ENCODE results near the gene SLCO4A1.

SLCO4A1 gene

DNA sequence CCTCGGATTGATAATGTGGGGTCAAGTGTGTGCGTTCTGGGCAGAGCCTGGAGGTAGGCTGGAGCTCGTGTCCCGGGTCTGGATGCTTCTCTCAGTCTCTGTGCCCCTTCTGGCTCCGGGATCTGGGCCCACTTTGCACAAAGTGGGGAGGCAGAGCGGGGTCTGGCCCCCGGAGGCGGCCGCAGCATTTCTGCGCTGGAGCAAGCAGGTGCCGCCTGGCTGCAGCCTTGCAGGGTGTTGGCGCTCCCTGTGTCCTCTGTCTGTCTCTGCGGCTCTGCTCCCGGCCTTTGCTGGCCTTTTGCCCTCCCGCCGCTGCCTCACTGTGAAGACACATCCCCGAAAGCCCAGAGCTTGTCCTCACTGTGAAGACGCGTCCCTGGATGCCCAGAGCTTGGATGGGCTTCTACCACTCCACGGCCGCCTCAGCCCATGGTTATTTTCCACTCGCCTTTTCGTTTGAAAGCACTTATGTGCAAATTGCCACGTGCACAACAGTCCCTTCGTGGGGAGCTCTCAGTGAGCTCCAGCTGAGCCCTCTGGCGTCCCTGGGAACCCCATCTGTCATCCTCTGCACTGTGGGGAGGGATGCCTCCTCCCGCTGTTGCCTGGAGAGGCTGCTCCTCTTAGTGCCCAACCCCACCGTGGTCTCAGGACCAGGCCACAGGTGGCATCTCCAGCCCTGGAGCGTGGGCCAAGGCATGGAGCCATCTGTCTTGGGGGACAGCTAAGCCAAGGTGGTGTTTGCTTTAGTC is 17.4 kb downstream of the SLCO4A1 start:
- no peak overlapping the region for H3K4me3 ChIP-seq
- peak overlapping the region in 1 of 21 experiments; percentile 9 for H3K27ac ChIP-seq

DNA sequence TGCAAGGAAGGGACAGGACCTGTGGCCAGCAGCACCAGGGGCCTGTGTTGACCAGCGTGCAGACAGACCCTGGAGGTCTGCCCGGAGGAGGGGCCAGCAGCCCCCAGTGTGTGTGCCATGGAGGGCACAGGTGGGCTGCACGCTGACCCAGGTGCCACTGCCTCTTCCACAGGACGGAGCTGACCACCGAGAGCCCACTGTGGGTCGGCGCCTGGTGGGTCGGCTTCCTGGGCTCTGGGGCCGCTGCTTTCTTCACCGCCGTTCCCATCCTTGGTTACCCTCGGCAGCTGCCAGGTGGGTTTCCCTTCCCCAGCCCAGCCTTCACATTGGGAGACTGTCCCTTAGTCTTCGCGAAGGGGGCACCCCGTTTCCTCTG is 17.9 kb downstream of the SLCO4A1 start:
- Histone ChIP-seq H3K27ac (no peak overlapping the region), H3K4me3 (no peak overlapping the region)

DNA sequence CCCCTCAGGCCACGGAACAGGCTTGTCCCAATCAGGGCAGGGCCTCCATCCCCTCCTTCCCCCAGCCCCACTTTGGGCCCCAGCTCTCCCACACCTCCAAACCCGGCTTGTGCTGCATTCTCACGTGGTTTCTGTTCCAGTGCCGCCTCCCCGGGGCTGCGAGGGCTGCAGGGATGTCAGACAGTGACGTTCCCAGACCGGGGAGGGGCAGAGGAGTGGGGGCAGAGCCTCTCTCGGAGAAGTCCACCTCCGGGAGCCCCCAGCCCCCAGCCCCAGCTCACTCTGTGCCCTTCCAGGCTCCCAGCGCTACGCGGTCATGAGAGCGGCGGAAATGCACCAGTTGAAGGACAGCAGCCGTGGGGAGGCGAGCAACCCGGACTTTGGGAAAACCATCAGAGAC is 18.5 kb downstream of the SLCO4A1 start:
- Histone ChIP-seq H3K27ac (no peak overlapping the region), H3K4me3 (no peak overlapping the region)

DNA sequence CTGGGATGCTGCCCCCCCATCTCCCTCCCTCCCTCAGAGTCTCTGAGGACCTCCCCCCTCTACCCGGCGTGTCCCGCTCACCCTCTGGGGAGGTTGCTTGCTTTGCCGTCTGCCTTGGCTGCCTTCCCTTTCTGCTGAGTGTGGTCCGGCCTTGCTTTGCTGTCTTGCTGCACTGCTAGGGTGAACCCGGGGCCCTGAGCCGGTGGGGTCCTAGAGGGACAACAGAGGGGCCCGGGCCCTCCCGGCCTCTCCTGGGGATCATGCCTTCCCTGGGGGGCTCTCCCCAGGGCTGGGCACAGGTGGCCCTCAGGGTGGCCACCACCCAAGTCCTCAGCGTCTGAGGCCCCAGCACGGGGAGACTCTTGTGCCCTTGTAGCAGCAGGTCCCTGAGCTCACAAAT is 19.3 kb downstream of the SLCO4A1 start:
- Histone ChIP-seq H3K4me3 (no peak overlapping the region), H3K27ac (peak overlapping the region in 6 of 21 experiments; percentile 1 to 49 (median 24))

DNA sequence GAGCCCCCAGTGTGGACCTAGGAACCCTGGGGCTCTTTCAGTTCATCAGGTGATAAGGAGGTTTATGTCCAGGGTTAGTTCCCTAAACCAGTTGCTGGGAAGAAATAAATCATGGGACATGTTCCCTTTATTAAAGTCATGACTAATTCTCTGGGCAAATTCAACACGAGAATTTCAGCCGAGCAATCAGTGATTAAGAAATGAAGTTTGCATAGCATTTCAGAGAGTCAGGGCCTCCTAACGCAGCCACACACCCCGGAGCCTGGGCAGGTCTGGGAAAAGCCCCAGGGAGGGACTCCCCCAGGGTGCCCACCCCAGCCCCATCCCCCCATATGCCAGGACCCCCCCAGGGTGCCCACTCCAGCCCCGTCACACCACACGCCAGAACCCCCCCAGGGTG is 20.1 kb downstream of the SLCO4A1 start:
- Histone ChIP-seq H3K27ac (peak overlapping the region in 7 of 21 experiments; percentile 2 to 40 (median 33)), H3K4me3 (no peak overlapping the region)

DNA sequence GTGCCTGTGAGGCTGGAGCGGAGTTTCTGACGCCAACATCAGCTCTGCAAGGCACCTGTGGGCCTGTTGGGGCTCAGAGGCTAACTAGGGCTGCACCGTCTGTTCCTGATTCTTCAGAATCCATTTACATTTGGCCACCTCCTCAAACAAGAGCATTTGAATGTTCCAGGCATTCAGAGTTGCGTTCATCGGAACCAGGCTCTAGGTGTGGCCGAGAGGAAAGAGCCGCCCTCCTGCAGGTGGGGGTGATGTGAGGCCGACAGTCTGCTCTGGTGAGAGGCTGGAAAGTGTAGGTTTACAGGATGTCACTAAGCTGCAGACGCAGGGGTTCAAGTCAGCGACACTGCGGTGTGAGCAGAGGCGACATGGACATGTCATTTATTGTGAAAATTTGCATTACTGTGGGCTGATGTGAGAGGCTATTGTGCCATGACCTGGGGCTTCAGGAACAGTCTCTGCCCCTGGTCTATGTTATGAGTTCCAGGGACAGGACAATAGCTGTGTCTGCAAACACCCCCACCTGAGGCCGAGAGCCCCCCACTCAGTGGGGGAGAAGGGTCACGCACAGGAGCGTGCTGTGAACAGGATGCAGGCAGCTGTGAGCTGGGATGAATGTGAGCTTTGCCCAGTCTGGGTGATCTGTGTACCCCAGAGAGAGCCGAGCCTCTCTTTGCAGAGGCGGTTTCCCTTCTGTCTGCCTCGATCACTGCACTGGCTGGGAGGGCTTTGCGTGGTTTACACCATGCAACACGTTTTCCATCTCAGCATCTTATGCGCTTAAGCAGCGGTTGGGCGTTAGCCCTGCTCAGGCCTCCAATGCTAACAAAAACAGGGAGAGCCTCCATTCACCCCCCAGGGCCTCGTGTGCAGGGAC is 21.1 kb downstream of the SLCO4A1 start:
- no peak overlapping the region for H3K4me3 ChIP-seq
- peak overlapping the region in 3 of 21 experiments; percentile 2 to 39 (median 19) for H3K27ac ChIP-seq

DNA sequence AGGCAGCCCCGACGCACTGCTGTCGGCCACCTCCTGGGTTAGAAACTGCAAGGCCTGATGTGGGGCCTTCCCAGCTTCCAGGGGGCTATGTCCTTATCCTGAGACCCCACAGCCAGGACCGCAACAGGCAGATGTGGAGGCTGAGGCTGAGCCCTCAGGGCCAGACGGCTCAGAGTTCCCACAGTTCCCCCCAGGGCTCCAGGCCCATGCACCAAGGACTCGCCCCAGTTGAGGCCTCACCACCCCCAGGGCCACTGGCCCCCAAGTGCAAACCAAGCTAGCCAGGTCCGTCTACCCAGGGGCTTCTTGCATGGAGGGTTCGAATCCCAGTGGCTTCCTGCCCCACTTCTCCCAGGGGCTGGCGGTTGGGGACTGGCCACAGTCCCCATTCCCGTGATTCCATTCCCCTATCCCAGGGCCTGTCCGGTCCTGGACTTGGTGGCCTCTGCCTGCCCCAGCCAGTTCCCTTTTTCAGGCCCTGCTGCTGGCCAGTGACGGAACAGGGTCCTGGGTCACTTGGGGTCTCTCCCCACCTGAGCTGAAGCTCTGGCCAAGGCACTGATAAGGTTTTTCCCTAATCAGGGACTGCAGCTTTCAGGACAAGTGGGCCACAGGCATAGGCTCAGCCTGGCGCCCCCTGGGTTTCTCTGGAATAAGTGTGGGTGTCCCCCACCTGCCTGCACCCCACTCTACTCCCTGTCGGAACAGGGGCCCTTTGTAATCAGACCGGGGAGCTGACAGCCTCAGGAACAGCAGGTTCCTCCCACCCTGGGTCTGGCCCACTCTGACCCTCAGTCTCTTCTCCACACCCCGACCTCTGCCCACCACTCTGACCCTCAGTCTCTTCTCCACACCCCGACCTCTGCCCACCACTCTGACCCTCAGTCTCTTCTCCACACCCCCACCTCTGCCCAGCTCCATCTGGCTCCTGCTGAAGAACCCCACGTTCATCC is 22.0 kb downstream of the SLCO4A1 start:
- Histone ChIP-seq H3K27ac (no peak overlapping the region), H3K4me3 (no peak overlapping the region)

DNA sequence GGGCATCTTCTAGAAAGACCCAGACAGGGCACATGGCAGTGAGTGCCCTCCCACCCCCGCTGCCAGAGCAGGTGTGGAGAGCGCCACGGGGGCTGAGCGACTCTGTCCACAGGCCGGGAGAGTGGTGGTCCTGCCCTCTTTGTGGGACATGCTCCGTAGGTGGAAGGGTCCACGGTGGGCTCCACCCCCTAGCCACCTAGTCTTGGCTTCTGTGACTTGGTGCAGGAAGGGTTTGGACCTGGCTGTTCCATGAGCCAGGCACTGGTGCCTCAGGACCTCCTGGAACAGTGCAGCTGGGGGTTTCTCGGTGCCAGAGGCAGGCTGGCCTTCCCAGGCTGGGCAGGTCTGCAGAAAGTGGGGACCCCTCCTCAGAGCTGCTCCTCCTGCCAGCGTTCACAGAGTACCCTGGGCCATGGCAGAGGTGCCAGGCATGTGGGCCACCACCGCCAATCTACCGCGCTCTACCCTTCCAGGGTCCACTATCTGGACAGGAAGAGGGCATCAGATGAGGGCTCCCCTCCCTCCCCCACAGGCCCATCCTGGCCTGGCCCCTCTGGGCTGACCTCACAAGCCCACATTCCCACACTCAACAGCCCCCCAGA is 23.0 kb downstream of the SLCO4A1 start:
- H3K4me3 ChIP-seq = no peak overlapping the region
- H3K27ac ChIP-seq = peak overlapping the region in 1 of 21 experiments; percentile 8

DNA sequence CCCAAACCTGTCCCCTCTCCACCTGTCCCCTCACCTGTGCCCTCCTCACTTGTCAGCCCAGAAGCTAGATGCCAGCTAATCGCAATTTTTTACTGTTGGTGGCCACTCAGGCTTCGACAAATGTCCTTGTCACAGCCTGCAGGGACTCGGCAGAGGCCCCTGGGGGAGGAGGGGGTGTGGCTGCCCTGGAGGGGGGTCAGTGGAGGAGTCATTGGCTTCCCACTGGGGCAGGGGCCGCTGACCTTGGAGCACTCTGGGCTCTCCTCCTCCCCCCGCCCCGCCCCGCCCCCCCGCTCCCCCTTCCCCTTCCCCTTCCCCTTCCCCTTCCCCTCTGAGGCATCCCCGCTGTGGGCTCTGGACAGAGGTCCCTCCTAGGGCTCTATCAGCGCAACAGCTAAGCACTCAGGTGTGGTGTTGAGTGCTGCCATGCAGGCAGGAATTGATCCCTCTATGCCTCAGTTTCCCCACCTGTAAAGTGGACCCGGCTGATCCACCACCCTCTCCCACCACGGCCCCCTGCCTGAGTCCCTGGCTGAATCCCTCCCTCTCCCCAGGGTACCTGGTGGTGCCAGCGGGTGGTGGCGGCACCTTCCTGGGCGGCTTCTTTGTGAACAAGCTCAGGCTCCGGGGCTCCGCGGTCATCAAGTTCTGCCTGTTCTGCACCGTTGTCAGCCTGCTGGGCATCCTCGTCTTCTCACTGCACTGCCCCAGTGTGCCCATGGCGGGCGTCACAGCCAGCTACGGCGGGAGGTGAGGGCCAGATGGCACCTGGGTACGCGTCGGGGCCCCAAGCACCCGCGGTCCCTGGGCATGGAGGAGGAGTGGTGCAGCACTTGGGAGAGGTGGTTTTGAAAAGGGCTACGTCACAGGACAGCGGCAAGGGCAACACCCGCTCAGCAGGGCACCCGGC is 23.8 kb downstream of the SLCO4A1 start:
- peak overlapping the region in 4 of 21 experiments; percentile 5 to 61 (median 60) for H3K27ac ChIP-seq
- H3K4me3 ChIP-seq = no peak overlapping the region

DNA sequence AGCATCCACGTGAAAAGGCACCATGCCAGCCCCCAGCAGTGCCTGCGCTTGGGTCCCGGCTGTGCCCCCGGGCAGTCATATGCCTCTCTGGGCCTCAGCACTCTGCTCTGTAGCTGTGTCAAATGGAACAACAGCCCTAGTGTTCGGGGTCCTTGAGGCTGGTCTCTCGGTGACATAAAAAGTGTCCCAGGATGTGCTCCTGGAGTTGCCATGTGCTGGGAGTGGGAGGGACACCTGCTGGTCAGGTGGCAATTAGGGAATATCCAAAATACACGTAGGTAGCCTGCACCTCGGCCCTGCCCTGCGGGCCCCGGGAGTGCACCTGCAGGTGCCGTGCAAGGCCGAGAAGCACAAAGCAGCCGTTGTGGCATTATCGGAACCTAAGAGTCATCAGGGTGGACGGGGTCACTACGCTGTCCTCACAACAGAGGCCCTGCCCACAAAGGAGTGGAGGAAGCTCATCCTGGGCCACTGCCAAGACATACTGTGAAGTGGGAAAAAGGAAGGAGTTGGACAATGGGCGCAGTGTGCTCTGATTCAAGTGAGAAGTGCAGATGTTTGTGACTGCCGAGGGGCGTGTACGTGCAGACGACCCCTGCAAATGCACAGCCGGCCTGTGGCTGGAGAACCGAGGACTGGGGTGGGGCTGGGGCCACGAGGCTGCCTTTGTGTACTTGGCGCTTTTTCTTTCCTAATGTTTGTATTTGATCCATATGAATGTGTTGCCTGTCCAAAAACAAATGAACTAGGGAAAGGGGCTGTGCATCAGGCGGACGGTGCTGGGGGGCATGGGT is 24.6 kb downstream of the SLCO4A1 start:
- Histone ChIP-seq H3K4me3 (no peak overlapping the region), H3K27ac (peak overlapping the region in 2 of 21 experiments; percentile 14 to 17)

DNA sequence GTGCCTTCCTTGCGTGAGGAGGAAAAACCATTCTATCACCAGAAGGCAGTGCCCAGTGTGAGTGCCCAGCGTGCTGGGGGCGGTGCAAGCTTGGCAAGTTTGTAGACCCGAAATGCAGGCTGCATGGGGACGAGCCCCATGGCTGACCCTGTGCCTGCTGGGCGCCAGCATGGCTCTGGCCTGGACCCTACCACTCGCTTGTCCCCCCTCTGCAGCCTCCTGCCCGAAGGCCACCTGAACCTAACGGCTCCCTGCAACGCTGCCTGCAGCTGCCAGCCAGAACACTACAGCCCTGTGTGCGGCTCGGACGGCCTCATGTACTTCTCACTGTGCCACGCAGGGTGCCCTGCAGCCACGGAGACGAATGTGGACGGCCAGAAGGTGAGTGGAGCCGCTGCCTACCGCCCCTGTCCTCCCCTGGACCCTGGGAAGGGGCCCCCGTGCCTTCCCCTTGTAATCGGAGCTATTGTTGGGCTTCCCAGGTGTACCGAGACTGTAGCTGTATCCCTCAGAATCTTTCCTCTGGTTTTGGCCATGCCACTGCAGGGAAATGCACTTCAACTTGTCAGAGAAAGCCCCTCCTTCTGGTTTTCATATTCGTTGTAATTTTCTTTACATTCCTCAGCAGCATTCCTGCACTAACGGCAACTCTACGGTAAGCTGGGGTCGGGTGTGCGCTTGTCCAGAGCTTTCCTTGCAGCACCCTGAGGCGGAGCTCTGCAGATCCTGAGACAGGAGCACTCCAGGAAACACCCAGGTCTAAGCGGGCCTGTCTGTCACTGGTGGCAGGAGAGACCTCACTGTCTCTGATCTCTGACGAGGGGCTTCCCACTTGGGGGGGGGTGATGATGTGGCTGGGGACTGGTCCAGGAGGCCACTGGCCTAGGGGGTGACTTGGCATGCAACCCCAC is 25.5 kb downstream of the SLCO4A1 start:
- Histone ChIP-seq H3K27ac (peak overlapping the region in 3 of 21 experiments; percentile 14 to 32 (median 17)), H3K4me3 (no peak overlapping the region)

DNA sequence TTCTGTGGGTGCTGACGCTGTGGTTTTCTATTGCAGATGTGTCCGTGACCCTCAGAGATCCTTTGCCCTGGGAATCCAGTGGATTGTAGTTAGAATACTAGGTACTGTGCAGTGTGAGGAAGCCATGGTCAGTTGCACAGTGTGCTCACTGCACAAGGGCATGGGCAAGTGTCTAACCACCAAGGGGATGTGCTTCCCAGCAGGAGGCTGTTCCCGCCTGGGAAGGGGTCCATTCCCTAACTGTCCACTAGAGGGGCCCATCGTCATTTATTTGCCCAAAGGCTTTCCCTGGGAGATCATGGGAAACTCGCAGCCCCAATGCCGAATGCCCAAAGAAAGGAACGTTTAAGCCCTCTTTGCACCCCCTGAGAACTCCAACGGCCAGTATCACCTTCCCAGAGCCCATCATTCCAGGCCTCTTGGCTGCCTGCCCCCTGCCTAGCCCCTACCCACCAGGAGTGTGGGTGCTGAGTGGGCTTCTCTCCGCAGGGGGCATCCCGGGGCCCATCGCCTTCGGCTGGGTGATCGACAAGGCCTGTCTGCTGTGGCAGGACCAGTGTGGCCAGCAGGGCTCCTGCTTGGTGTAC is 26.2 kb downstream of the SLCO4A1 start:
- Histone ChIP-seq H3K4me3 (no peak overlapping the region), H3K27ac (peak overlapping the region in 1 of 21 experiments; percentile 18)

DNA sequence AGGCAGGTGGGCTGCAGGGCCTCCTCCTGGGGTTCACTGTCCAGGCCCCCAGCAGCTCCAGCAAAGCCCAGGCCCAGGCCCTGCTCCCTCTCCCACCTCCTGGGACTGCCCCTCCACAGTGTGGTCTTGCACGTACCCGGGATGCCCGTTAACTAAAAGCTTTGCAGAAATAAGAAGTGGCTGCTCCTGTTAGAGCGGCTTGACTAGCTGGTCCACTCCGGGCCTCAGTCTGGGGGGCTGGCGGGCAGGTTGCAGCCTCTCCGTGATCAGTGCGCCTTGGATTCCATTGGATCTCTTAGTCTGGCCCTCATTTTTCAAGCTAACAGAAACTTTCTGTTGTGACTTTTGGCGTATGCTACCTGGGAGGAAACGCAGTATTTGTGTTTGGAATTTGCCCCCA is 26.9 kb downstream of the SLCO4A1 start:
- Histone ChIP-seq H3K27ac (no peak overlapping the region), H3K4me3 (no peak overlapping the region)

DNA sequence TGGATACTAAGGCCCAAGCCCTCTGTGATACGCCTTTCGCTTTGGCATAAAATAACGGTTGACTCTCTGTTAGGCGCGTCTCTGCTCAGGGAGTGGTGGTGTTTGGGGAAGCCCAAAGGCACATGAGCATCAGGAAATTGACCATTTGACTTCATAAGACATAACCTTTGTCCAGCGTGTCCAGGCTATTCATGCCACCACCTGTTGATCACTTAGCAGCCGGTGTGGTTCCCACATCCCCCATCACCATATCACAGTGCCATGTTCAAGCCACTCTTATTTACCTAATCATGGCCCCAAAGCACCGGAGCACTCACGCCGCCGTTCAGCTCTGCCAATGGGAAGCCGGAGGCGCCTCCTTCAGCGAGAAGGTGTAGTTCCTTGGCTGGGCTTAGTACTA is 27.9 kb downstream of the SLCO4A1 start:
- Histone ChIP-seq H3K4me3 (no peak overlapping the region), H3K27ac (no peak overlapping the region)

DNA sequence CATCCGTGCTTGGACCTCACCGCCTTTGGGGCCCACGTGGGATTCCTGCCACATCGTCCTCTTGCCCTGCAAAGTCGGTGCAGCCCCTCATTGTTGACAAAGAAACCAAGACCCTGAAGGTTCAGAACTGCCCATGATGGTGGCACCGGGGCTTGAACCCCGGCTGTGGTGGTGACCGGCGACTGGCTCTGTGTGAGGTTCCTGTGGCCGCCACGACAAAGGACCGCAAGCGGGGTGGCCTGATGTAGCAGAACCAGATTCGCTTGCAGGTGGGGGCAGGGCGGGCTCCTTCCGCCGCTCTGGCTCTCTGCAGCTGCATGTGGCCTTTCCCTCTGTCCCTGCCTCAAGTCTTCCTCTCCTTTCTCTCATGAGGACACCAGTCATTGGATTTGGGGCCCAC is 28.7 kb downstream of the SLCO4A1 start:
- Histone ChIP-seq H3K27ac (no peak overlapping the region), H3K4me3 (no peak overlapping the region)

DNA sequence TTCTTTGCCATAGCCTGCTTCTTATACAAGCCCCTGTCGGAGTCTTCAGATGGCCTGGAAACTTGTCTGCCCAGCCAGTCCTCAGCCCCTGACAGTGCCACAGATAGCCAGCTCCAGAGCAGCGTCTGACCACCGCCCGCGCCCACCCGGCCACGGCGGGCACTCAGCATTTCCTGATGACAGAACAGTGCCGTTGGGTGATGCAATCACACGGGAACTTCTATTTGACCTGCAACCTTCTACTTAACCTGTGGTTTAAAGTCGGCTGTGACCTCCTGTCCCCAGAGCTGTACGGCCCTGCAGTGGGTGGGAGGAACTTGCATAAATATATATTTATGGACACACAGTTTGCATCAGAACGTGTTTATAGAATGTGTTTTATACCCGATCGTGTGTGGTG is 29.5 kb downstream of the SLCO4A1 start:
- no peak overlapping the region for H3K27ac ChIP-seq
- H3K4me3 ChIP-seq = no peak overlapping the region
